ENCODE measurements around the gene ZNF107. TPM values are rescaled to one million over a fixed set of nuclear protein-coding genes. Genes with fewer than 3 reads are reported as not detected.

Gene ZNF107
- total and polyA plus RNA-seq, 2 of the 8 experiments (the other 6 are each of a cell fraction or from before 2014, with no cell fraction given), result 3.4 to 31.0 TPM

DNA sequence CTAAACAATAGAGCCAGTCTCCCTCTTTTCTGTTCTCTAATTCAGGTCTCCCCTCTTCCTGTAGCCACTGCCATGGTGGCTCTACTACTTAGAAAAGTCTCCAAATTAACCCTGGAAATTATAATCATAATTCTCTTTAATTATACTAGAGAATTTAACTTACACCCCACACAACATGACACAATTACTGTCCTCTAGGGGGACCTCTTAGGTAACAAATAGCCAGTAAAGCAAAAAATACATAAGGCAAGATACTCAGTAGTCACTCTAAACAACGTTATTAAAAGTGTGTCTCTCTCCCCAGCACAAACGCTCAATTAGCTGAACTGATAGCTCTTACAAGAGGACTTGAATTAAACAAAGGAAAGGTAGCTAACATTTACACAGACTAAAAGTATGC lies 44.3 kb upstream of the ZNF107 start:
- Histone ChIP-seq H2BK20ac (ENCODE audit: low read length) (no peak overlapping the region), H4K5ac (ENCODE audit: insufficient read length, low read depth, low read length) (no peak overlapping the region), H4K8ac (ENCODE audit: extremely low read depth, insufficient read depth, low read length) (no peak overlapping the region), H3K27me3 (replicated peaks in 1 of 4; ENCODE audit: control insufficient read depth in 3 of 4, extremely low read depth in 1 of 4, insufficient read depth in 3 of 4, low read length in 3 of 4) (no peaks in the 10 kb centered on the region), H3K79me2 (ENCODE audit: control insufficient read depth in 1 of 2, insufficient read depth in 2 of 2, low read length in 2 of 2) (no peaks in the 10 kb centered on the region), H4K91ac (replicated peaks; ENCODE audit: insufficient read length, low read length) (no peak overlapping the region), H3K27ac (ENCODE audit: low read depth, low read length) (no peak overlapping the region), H3K23ac (ENCODE audit: insufficient read length) (no peak overlapping the region), H3K9me3 (ENCODE audit: insufficient read depth in 2 of 2, low read depth in 1 of 2, low read length in 1 of 2) (peaks cover 72 to 73% of the 10 kb centered on the region in 2 experiments), H3K14ac (ENCODE audit: insufficient read length) (no peak overlapping the region), H3K79me1 (ENCODE audit: low read depth, low read length) (no peaks in the 10 kb centered on the region; the same call in 1 of the 2 replicates), H2AK5ac (ENCODE audit: low read depth, low read length) (no peak overlapping the region), H2BK12ac (ENCODE audit: low read depth, low read length) (no peak overlapping the region), H3K4ac (replicated peaks; ENCODE audit: insufficient read length, low read depth, low read length) (no peak overlapping the region), H3K9ac (replicated peaks in 1 of 4; ENCODE audit: extremely low read depth in 1 of 4, low read depth in 3 of 4, low read length in 3 of 4) (no peak overlapping the region), H4K20me1 (replicated peaks in 1 of 2; ENCODE audit: control insufficient read depth in 1 of 2, insufficient read depth in 2 of 2, low read length in 2 of 2) (no peaks in the 10 kb centered on the region), H2BK120ac (replicated peaks; ENCODE audit: low read depth, low read length) (no peak overlapping the region), H3K36me3 (ENCODE audit: control insufficient read depth in 2 of 4, insufficient read depth in 4 of 4, low read length in 3 of 4) (no peaks in the 10 kb centered on the region), H2BK15ac (ENCODE audit: low read length) (no peak overlapping the region), H2AFZ (ENCODE audit: low read length) (no peak overlapping the region), H3K4me1 (replicated peaks in 1 of 4; ENCODE audit: control insufficient read depth in 3 of 4, insufficient read depth in 4 of 4, low read length in 3 of 4) (no peaks in the 10 kb centered on the region), H3K56ac (replicated peaks; ENCODE audit: insufficient read length, low read depth, low read length) (no peak overlapping the region), H3K18ac (ENCODE audit: extremely low read depth, low read length) (no peak overlapping the region), H3K23me2 (ENCODE audit: low read depth, low read length) (no peaks in the 10 kb centered on the region), H3K4me3 (ENCODE audit: extremely low read depth in 1 of 4, insufficient read depth in 2 of 4, low read depth in 3 of 4, low read length in 4 of 4) (no peak overlapping the region), H2BK5ac (ENCODE audit: low read depth, low read length) (no peak overlapping the region), H3K4me2 (ENCODE audit: insufficient read depth in 1 of 2, low read depth in 2 of 2, low read length in 2 of 2) (no peak overlapping the region)
- ChIA-PET CTCF (ENCODE audit: partially characterized antibody) (no interaction called here), POLR2A (ENCODE audit: partially characterized antibody) (no interaction called here)
- FAIRE-seq (no peak), DNase-seq (ENCODE audit: low read depth in 1 of 2, low spot score in 2 of 2) (no peak)
- no peak for TF ChIP-seq RXRA (IDR thresholded peaks at IDR 0.05; ENCODE audit: insufficient read depth, low read depth, low read length)
- TF ChIP-seq TAF7 (optimal IDR thresholded peaks at IDR 0.05; ENCODE audit: borderline replicate concordance, low read depth, low read length), result no peak
- TF ChIP-seq SP4 (IDR thresholded peaks at IDR 0.05; ENCODE audit: low read length), result no peak
- no peak for TF ChIP-seq CBX8 (IDR thresholded peaks at IDR 0.05; ENCODE audit: borderline replicate concordance, low read depth, low read length)
- TF ChIP-seq HDAC6 (IDR thresholded peaks at IDR 0.05; ENCODE audit: low read depth, low read length), result no peak
- no peak for TF ChIP-seq HDAC2 (IDR thresholded peaks at IDR 0.05; ENCODE audit: borderline replicate concordance in 1 of 2, low read depth in 2 of 2, low read length in 2 of 2)
- TF ChIP-seq GABPA (IDR thresholded peaks at IDR 0.05; ENCODE audit: borderline replicate concordance, insufficient read depth, low read length), result no peak
- no peak for TF ChIP-seq SP1 (IDR thresholded peaks at IDR 0.05; ENCODE audit: low read depth, low read length)
- 62% methylated on average over 2 of the region's 2 CpGs; no CpG with 5 or more reads in 1 of the 2 experiments for WGBS, 2 experiments (ENCODE audit: extremely low coverage in 1 of 2, insufficient coverage in 1 of 2, insufficient read length in 1 of 2, insufficient replicate concordance in 2 of 2, low coverage in 1 of 2, low lambda C conversion rate in 2 of 2, missing lambda C conversion rate in 1 of 2)
